ENCODE measurements around the gene FARP1. TPM values are rescaled to one million over a fixed set of nuclear protein-coding genes. Genes with fewer than 3 reads are reported as not detected.

Gene FARP1
- total and polyA plus RNA-seq, 2 of the 13 experiments (the other 11 are each of a cell fraction or from before 2014, with no cell fraction given), result 70.6 to 126 TPM

DNA sequence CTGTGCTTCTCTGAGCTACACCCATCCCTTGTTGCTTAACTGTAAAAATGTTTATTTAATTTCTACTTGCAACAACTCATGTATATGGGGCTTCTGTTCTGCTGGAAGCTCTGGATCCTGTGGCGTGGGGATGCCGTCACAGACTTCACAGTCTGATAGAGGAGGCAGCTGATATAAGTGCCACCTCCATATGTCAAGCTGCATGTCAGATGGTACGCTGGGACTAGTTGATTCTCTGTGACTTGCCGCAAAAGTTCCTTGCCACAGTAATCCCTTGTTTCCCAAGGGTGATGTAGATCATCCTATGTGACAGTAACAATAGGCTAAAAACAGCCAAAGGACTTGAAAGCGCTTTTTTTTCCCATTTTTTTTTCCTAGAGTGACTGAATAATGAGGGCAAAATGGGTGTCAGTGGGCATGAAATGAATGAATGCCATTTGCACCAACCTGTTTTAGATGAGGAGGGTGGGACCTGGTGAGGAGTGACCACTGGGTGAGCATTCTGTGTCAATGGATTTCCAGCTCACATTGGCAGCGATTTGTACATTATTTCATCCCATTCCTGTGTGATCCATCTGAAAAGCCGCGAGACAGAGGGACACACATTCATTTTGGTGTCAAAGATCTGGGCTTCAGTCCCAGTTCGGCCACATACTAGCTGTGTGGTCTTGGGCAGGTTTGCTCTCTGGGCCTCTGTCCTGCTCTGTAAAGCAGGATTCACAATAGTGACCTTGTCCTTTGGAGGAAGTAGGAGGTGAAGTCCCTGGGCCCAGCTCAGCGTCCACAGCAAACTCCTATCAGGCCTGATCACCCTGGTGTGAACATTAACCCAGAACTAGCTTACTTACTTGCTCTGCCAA, 123.0 kb downstream of the FARP1 start (continued):
- TF ChIP-seq, protein P1, sequence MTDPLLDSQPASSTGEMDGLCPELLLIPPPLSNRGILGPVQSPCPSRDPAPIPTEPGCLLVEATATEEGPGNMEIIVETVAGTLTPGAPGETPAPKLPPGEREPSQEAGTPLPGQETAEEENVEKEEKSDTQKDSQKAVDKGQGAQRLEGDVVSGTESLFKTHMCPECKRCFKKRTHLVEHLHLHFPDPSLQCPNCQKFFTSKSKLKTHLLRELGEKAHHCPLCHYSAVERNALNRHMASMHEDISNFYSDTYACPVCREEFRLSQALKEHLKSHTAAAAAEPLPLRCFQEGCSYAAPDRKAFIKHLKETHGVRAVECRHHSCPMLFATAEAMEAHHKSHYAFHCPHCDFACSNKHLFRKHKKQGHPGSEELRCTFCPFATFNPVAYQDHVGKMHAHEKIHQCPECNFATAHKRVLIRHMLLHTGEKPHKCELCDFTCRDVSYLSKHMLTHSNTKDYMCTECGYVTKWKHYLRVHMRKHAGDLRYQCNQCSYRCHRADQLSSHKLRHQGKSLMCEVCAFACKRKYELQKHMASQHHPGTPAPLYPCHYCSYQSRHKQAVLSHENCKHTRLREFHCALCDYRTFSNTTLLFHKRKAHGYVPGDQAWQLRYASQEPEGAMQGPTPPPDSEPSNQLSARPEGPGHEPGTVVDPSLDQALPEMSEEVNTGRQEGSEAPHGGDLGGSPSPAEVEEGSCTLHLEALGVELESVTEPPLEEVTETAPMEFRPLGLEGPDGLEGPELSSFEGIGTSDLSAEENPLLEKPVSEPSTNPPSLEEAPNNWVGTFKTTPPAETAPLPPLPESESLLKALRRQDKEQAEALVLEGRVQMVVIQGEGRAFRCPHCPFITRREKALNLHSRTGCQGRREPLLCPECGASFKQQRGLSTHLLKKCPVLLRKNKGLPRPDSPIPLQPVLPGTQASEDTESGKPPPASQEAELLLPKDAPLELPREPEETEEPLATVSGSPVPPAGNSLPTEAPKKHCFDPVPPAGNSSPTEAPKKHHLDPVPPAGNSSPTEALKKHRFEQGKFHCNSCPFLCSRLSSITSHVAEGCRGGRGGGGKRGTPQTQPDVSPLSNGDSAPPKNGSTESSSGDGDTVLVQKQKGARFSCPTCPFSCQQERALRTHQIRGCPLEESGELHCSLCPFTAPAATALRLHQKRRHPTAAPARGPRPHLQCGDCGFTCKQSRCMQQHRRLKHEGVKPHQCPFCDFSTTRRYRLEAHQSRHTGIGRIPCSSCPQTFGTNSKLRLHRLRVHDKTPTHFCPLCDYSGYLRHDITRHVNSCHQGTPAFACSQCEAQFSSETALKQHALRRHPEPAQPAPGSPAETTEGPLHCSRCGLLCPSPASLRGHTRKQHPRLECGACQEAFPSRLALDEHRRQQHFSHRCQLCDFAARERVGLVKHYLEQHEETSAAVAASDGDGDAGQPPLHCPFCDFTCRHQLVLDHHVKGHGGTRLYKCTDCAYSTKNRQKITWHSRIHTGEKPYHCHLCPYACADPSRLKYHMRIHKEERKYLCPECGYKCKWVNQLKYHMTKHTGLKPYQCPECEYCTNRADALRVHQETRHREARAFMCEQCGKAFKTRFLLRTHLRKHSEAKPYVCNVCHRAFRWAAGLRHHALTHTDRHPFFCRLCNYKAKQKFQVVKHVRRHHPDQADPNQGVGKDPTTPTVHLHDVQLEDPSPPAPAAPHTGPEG (CRISPR knock-in tag; IDR thresholded peaks at IDR 0.05), result peak; percentile 63; the same call in 1 of the 2 replicates
- TF ChIP-seq RBAK (CRISPR knock-in tag; IDR thresholded peaks at IDR 0.05) (no peak), ZNF431 (CRISPR knock-in tag; IDR thresholded peaks at IDR 0.05; ENCODE audit: borderline replicate concordance, low read depth) (peak; percentile 21), HDAC6 (IDR thresholded peaks at IDR 0.05; ENCODE audit: low read depth, low read length) (no peak), KDM1A (CRISPR knock-in tag; IDR thresholded peaks at IDR 0.05) (no peak), MAFG (CRISPR knock-in tag; IDR thresholded peaks at IDR 0.05) (no peak), ZNF263 (CRISPR knock-in tag; IDR thresholded peaks at IDR 0.05) (no peak), MTF2 (CRISPR knock-in tag; IDR thresholded peaks at IDR 0.05; ENCODE audit: borderline replicate concordance) (no peak), PRMT3 (CRISPR knock-in tag; IDR thresholded peaks at IDR 0.05; ENCODE audit: borderline replicate concordance, low read depth) (no peak), ZFYVE20 (CRISPR knock-in tag; IDR thresholded peaks at IDR 0.05; ENCODE audit: borderline replicate concordance, low read depth) (no peak)
- TF ChIP-seq, protein P2, sequence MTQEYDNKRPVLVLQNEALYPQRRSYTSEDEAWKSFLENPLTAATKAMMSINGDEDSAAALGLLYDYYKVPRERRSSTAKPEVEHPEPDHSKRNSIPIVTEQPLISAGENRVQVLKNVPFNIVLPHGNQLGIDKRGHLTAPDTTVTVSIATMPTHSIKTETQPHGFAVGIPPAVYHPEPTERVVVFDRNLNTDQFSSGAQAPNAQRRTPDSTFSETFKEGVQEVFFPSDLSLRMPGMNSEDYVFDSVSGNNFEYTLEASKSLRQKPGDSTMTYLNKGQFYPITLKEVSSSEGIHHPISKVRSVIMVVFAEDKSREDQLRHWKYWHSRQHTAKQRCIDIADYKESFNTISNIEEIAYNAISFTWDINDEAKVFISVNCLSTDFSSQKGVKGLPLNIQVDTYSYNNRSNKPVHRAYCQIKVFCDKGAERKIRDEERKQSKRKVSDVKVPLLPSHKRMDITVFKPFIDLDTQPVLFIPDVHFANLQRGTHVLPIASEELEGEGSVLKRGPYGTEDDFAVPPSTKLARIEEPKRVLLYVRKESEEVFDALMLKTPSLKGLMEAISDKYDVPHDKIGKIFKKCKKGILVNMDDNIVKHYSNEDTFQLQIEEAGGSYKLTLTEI (CRISPR knock-in tag; conservative IDR thresholded peaks at IDR 0.05), result no peak
- TF ChIP-seq, protein P3, sequence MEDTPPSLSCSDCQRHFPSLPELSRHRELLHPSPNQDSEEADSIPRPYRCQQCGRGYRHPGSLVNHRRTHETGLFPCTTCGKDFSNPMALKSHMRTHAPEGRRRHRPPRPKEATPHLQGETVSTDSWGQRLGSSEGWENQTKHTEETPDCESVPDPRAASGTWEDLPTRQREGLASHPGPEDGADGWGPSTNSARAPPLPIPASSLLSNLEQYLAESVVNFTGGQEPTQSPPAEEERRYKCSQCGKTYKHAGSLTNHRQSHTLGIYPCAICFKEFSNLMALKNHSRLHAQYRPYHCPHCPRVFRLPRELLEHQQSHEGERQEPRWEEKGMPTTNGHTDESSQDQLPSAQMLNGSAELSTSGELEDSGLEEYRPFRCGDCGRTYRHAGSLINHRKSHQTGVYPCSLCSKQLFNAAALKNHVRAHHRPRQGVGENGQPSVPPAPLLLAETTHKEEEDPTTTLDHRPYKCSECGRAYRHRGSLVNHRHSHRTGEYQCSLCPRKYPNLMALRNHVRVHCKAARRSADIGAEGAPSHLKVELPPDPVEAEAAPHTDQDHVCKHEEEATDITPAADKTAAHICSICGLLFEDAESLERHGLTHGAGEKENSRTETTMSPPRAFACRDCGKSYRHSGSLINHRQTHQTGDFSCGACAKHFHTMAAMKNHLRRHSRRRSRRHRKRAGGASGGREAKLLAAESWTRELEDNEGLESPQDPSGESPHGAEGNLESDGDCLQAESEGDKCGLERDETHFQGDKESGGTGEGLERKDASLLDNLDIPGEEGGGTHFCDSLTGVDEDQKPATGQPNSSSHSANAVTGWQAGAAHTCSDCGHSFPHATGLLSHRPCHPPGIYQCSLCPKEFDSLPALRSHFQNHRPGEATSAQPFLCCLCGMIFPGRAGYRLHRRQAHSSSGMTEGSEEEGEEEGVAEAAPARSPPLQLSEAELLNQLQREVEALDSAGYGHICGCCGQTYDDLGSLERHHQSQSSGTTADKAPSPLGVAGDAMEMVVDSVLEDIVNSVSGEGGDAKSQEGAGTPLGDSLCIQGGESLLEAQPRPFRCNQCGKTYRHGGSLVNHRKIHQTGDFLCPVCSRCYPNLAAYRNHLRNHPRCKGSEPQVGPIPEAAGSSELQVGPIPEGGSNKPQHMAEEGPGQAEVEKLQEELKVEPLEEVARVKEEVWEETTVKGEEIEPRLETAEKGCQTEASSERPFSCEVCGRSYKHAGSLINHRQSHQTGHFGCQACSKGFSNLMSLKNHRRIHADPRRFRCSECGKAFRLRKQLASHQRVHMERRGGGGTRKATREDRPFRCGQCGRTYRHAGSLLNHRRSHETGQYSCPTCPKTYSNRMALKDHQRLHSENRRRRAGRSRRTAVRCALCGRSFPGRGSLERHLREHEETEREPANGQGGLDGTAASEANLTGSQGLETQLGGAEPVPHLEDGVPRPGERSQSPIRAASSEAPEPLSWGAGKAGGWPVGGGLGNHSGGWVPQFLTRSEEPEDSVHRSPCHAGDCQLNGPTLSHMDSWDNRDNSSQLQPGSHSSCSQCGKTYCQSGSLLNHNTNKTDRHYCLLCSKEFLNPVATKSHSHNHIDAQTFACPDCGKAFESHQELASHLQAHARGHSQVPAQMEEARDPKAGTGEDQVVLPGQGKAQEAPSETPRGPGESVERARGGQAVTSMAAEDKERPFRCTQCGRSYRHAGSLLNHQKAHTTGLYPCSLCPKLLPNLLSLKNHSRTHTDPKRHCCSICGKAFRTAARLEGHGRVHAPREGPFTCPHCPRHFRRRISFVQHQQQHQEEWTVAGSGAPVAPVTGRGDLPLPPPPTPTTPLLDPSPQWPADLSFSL (CRISPR knock-in tag; IDR thresholded peaks at IDR 0.05), result peak; percentile 71; the same call in 1 of the 2 replicates

All from HepG2 (cell line).